ENCODE measurements around the gene SMARCAD1.
"Not testable (repeated sequence)": the region's sequence is repeated elsewhere in the genome, so short reads cannot be mapped to it uniquely, and the experiment has no call there.

SMARCAD1 gene

DNA sequence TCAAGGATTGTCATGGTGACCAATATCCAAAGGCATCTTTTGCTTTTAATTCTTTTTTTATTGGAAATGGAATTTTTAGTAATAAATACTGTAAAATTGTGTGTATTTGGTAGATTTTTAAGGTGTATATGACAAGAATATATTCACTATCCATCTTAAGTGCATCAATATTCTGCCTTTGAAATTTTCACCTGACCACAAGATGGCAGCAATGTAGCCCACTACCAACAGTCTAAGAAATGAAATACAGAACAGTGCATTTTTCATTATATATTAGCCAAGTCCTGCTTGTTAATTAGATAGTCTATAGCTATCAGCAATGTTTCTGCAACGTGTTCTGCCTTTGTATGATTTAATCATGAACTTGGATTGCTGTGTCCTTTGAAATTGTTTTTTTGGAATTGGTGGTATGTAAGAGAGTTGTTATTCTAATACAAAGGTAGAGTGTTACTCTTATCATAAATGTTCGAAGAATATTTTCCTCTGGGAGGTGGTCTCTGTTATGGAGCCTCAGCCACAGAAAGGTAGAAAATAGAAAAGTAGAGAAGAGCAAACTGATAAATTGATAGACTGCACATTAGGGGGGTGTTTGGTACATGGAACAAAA, 96.8 kb downstream of the SMARCAD1 start:
- peak; percentile 2 to 37 for DNase-seq

DNA sequence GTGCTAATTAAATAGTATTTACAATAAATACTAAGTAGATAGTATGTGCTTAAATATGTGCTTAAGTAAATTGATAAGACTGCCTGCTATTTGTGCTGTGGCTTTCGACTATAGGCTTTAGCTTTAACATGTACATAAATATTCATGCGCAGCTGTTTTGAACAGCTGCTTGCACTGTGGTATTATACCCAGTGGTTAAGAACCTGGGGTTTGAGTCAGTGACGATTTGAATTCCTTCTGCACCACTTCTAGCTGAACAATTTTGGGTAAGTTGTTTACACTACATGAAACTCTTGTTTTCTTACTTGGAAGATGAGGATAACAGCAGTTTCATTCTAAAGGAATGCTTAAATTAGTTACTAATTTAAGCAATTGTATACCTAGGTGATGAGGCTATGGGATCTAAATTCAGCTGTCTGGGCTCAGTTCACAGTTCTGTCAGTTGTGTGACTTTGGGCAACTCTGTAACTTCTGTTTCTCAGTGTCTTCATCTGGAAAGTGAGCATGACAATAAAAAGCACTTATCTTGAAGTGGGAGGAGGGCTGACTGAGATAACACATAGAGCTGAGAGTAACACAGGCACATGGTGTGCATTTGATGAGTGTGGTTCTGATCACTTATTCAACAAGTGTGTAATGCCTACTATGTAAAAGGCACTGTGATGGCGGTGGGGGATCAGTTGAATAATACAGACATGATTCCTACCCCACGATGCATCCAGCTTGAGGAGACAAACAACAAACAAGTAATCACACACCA, 98.0 kb downstream of the SMARCAD1 start:
- no peak for DNase-seq

DNA sequence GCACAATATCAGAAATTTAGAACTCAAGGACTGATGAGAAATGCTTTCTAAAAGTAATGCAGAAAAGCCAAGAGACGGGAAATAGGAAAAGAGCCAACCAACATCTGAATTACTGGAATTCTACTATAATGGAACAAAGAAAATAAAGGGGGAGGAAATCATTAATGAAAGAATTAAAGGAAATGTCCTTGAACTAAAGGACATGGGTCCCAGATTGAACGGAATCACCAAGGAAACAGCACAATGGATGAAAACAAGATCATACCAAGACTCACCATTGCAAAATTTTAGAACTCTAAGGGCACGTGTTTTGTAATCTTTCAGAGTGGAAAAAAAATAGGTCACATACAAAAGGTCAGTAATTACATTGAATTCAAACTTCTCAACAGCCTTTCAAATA, 99.0 kb downstream of the SMARCAD1 start:
- DNase-seq: no peak

DNA sequence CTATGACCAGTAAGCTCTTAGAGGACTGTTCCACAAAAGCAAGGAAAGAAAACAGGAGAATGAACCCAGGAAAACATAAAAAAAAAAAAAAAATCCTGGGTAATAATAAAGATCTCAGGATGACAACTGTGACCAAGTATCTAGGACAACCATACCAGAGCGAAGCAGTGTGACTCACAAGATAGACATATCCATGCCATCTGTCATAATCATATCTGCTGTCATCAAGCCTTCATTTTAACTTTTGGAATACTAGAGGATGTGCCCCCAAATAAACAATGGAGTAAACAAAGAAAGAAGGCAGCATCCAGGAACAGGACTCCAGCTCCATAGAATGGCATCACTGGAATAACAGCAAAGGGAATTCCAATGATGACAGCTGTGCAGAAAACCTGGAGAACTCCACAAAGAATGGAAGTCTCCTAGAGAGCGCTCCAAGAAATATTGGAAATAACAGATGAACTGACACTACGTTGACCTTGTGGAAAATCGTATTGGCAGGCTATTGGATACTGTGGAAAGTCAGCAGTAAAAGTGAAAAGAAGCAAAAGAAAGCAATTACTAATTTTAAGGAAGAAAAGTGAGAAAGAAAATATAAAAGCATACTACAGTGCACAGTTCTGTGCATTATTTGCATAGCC, 99.7 kb downstream of the SMARCAD1 start:
- DNase-seq: peak in 1 of 2 experiments; percentile 3

DNA sequence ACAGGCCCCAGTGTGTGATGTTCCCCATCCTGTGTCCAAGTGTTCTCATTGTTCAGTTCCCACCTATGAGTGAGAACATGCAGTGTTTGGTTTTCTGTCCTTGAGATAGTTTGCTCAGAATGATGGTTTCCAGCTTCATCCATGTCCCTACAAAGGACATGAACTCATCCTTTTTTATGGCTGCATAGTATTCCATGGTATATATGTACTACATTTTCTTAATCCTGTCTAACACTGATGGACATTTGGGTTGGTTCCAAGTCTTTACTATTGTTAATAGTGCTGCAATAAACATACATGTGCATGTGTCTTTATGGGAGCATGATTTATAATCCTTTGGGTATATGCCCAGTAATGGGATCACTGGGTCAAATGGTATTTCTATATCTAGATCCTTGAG, 112.3 kb downstream of the SMARCAD1 start:
- DNase-seq: not testable (repeated sequence)

DNA sequence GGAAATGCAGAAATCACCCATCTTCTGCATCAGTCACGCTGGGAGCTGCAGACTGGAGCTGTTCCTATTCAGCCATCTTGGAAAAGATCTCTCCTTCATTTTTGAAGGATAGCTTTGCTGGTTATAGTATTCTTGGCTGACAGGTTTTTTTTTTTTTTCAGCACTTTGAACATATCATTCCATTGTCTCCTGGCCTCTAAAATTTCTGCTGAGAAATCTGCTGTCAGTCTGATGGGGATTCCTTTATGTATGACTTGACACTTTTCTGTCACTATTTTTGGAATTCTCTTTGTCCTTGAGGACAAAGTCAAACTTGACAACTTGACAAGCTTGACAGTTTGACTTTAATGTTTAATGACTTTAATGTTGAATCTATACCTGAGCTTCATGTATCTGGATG, 118.2 kb downstream of the SMARCAD1 start:
- DNase-seq: no peak

DNA sequence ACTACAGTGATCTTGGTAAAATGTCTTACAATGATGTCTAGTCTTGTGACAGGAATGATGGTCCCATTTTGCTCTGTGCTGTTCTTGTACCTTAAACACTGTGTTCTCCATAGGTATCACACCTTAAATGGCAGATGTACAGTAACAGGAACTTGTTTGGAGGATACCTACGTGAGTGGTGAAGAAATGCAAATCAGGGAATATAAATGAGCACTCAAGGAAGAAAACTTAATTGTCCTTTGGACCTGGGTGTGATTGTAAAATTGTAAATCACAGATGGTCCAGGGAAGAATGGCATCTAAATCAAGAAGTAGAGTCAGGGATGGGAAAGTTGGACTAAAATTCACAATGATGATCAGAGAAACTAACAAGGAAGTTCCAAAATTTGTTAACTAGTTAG, 122.3 kb downstream of the SMARCAD1 start:
- no peak for DNase-seq

DNA sequence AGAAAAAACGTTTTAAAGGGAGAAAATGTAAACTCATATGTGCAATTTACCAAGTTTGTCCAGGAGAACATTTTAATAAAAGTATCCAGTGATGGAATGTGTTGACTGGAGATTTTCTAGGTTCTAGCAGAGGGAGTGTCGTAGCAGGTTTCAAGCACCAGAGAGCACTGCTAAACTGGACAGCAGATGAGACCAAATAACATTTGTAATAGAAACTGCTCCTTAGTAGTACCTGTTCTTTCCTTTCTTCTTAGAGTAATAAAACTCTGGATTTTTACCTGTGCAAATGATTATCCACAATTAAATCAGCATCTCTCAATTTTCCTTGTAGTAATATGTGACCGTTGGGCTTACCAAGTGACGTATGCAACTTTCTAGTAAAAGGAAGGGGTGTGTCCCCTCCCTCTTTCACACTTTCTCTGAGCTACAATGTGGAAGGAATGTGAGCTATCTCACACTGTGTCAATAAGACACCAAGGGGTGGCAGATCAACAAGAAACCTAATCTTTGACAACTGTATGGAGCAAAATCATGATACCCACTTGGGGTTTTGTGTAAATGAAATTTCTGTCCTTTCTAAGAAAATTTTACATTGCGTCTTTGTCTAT, 125.4 kb downstream of the SMARCAD1 start:
- DNase-seq: no peak

DNA sequence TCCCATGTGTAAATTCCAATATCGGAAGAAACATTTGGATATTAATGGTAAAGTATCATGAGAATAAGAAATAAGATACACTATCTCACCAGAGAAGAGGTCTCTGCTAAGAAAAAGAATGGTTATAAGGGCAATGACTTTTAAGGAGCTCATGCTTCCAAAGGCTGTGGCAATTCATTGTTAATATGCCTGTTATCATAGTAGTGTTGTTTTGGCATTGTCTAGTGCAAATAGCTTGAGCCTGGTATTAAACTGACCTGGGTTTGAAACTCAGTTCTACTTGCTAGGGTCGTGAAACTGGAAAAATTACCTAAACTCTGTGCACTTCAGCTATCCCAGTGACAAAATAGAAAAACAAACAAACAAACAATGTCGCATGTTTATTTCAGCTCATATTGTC, 126.2 kb downstream of the SMARCAD1 start:
- DNase-seq: no peak

DNA sequence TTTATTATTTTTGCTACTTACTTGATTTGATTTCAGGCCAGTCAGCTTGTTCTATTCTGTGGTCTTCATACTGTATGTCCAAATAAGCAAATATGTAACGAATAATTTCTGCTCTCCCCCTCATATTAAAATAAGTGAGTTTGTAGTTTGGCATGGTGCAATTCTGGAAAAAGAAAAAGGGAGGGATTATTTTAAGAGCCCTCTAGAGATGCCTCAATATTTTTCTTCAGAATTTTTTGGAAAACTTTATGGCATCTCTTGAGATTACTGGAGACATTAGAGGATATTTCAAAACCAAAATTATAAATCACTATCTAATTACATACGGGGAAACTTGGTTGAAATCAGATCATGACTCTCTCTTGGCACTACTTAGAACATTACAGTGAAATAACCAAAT, 126.8 kb downstream of the SMARCAD1 start:
- DNase-seq: no peak

DNA sequence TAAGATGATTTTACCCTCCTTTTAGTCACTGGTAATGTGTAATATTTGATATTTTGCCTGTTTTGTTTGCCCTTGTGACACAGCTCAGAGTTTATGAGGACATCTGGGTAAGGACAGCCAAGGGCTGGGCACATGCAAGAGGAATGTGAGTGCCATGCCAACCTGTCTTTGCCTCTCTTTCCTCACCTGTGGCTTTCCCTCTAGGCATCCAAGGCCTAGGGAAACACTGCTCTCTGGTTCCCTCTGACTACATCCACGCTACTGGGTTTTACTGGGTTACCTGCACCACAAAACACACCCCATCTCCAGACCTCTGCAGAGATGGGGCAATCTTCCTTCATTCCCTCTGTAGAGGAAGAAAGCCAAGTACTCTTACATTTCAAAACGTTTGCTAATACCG, 127.3 kb downstream of the SMARCAD1 start:
- no peak for DNase-seq

DNA sequence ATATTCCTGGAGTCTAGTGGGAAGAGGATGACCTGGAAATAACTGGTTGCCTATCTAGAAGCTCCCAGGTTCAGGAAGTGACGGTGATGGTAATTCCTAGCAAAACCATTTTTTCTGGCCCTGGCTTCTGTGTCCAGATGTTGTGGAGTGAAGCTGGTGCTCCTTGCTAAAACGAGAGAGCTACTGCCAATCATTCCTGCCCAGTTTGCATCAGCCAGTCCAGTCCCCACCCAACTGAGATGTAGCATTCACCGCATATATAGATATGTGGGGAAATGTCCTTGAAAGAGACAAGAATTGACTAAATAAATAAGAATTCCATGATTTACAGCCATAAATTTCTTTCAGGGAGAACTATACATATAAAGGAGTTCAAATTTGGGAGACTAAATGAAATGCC, 128.6 kb downstream of the SMARCAD1 start:
- no peak for DNase-seq

DNA sequence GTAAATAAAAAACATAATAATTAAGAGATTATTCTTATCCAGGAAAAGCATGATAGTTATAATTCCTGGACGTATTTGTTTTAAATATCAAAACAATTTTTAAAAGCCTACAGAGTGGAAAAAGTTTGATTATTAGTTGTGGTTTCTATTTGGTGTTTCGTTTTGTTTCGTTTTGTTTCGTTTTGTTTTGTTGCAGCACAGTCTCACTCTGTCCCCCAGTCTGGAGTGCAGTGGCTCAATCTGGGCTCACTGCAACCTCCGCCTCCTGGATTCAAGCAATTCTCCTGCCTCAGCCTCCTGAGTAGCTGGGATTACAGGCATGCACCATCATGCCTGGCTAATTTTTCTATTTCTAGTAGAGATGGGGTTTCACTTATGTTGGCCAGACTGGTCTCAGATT, 129.1 kb downstream of the SMARCAD1 start:
- not testable (repeated sequence) for DNase-seq

DNA sequence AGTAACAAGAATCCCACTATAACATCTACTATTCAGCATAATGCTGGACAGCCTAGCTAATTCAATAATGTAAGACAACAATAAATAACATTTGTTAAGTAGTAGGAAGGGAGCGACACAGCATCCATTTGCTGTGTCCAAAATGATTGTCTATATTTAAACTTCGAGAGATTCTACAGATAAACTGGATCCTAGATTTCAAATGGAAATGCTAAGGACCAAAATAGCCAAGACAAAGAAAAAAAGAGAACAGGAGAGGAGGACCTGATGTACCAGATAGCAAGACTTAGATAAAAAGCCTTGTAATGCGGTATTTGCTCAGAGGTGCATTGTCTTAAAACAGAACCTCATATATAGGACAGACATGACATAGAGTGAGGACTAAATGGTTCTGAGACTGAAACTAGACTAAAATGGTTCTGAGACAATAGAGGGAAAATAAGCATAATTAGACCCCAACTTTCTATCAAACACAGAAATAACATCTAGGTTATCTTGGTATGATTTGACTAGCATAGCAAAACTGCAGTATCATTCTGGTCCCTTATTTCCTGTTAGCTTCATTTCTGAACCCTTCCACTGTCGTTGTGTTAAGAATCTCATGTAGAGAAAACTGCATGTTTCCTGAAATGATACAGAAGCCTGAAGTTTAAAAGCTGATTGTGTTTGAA, 131.2 kb downstream of the SMARCAD1 start:
- DNase-seq: no peak

DNA sequence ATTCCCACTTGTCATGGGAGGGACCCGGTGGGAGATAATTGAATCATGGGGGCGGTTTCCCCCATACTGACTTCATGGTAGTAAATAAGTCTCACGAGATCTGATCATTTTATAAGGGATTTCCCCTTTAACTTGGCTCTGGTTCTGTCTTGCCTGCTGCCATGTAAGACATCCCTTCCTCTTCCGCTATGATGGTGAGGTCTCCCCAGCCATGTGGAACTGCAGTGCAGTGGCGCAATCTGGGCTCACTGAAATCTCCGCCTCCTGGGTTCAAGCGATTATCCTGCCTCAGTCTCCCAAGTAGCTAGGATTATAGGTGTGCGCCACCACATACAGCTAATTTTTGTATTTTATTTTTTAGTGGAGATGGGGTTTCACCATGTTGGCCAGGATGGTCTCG, 132.1 kb downstream of the SMARCAD1 start:
- no peak for DNase-seq

Measured in NCI-H446 (cell line).